ENCODE results near the gene CTNNA2.
"Not testable (repeated sequence)": the region's sequence is repeated elsewhere in the genome, so short reads cannot be mapped to it uniquely, and the experiment has no call there.

The CTNNA2 gene

DNA sequence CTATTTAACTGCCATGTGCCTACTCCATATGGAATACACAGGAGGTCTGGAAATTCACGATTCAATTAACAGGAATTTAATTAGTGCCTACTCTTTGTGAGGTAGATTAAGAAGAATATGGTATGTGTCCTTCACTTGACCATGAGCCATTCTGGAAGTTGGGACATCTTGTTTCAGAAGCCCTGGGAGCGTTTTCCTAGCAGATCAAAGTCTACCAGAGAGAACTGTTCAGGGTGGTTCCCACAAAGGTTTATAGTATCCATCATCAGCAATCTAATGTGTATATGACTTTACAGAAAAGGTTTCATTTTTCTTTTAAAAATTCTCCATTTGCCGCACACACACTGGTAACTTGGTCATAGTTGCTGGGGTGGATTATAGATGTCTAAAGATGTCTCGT lies 632.6 kb downstream of the CTNNA2 start:
- no peak for DNase-seq (ENCODE audit: low read depth in 3 of 3)

DNA sequence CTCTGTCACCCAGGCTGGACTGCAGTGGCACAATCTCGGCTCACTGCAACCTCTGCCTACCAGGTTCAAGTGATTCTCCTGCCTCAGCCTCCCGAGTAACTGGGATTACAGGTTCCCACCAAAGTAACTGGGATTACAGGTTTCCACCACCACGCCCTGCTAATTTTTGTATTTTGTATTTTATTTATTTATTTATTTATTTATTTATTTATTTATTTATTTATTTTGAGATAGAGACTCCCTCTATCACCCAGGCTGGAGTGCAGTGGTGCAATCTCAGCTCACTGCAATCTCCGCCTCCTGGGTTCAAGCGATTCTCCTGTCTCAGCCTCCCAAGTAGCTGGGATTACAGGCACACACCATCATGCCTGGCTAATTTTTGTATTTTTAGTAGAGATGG lies 633.9 kb downstream of the CTNNA2 start:
- not testable (repeated sequence) for DNase-seq (ENCODE audit: low read depth in 3 of 3)

DNA sequence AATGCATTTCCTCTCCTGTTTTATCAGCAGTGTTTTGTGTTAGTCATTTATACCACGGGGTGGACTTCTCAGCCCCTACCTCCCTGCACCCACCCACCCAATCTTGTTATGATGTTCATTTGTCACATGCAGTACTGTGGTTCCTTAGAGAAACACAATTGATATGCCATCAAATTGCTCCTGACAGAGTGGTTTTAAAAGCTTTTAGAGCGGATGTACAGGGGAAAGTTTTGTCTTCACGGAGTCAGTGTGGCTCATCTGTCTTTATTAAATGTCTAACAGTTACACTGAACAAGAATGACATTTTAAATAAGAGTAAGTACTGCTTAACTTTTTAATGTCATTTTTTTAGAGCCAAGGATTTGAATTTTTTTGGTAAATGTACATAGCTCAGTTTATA lies 634.8 kb downstream of the CTNNA2 start:
- no peak for DNase-seq (ENCODE audit: low read depth in 3 of 3)

DNA sequence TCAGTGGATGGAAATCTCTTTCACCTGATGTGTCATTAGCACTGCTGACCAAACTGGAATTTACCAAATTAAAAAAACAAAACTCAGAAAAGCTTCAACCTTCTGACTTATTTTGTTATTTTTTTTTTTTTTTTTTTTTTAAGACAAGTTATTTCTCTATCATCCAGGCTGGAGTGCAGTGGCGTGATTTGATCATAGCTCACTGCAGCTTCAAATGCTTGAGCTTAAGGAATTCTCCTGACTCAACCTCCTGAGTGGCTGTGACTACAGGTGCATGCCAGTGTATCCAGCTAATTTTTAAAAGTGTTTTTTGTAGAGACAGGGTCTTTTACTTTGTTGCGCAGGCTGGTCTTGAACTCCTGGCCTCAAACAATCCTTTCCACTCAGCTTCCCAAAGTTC lies 636.1 kb downstream of the CTNNA2 start:
- DNase-seq (ENCODE audit: low read depth in 3 of 3), result no peak

DNA sequence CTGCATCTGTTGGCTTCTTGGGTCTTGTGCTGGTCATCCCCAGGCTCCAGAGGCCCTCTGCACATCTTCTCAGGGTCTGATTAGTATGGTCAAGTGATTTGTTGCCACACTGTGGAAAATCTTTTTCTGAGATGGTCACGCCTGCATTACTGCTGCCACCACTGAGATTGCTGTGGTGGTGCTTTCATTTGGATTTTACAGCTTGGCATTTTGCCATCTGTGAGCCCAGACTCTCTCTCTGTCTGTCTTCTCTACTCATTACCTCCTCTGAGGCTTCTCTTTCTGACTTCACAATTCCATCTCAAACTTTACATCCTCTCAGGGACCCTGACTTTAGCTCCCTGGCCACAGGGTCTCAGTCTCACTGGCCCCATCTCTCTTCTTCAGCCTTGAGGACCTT lies 637.1 kb downstream of the CTNNA2 start:
- no peak for DNase-seq (ENCODE audit: low read depth in 3 of 3)

DNA sequence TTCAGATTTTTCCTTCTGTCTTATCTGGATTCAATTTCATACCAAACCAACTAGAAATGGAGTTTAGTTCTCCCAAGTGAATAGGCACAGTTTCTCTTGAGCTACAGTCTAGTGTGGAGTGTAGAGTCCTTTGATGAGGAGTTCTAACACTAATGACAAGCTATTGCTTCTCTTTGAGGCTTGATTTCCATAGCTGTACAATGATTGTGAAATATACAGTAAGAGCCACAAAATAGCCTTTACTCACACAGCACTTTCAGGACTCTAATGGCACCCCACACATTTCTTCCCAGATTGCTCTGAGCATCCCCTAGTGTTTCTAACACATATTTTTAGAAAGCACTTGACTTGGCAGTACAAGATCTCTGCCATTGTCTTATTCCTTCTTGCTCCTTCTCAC lies 638.4 kb downstream of the CTNNA2 start:
- DNase-seq (ENCODE audit: low read depth in 3 of 3), result no peak

DNA sequence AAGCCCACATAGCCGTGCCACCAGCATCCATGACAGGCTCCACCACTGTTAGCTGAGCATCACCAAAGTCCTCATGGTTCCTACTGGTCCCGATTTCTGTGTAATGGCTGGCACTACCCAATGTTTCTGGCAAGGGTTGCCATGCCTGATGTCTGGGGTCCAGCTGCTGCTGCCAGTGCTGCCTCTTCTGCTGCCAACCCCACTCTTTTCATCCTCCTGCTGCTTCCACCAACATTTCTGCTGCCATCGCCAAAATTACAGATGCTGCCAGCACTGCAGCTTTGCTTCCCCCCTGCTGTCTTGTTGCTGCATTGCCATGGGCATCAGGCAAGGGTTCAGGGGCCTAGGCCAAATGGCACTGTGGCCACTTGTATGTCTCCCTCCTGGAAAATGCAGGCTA lies 638.8 kb downstream of the CTNNA2 start:
- DNase-seq (ENCODE audit: low read depth in 3 of 3), result no peak

DNA sequence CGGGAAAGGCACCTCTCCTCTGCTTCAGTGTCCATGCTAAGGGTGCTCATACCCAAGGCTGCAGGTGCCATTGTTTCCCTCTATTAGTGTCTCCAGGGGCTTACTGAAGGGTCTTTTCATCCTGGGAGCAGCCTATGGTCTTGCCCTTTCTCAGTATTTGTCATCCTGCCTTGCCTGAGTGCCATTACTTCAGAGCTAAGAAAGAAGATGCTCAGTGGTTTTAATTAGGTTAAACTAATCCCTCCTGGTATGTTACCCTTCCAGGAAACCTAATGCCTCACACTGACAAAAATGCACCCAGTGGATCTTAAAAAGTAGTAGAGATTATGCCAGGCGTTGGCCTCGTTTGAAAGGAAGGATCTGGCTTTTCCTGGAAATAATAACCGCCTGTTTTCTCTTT lies 640.3 kb downstream of the CTNNA2 start:
- DNase-seq (ENCODE audit: low read depth in 3 of 3), result no peak

DNA sequence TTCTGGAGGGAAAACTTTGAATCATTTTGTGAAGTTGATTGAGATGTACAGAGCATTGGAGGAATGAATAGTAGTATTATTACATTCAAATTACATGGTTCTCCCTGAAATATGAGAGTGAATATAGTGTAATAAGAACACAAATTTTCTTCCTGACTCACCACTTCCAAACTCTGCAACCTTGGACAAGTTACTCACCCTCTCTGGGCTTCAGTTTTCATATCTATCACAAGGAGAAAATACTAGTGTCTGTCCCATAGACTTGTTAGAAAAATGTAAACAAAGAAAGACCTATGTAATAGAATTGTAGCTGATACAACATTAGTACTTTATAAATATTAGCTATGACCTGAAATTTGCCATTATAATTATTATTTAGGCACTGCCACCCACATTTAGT lies 640.9 kb downstream of the CTNNA2 start:
- no peak for DNase-seq (ENCODE audit: low read depth in 3 of 3)

DNA sequence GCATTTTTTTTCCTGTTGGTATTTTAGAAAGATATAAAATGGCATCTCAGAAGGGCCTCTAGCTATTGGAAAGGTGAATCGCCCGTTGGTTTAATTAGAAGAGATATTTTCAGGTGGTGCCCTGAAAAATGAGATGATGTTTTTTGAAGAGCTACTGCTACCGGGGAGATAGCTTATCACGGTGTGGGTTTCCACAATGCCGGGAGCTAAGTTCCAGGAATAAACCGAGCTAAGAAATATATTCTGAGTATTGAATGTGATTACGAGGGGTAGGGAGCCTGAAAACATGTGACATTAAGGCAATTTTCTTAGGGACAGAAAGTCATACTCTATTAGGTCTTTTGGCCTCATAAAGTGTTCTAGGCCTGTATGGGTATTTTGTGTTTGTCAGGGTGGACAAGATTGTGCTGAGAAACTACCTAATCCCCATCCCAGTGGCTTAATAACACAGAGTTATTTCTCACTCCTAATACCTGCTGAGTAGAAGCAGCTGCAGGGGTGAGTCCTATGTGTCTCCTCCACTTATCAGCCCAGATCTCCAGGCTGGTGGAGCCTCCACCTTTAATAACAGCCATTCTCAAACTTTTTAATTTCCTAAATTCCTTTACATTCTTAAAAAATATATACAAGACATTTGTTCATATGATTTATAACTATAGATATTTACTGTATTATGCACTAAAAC lies 641.5 kb downstream of the CTNNA2 start:
- no peak for DNase-seq (ENCODE audit: low read depth in 3 of 3)

DNA sequence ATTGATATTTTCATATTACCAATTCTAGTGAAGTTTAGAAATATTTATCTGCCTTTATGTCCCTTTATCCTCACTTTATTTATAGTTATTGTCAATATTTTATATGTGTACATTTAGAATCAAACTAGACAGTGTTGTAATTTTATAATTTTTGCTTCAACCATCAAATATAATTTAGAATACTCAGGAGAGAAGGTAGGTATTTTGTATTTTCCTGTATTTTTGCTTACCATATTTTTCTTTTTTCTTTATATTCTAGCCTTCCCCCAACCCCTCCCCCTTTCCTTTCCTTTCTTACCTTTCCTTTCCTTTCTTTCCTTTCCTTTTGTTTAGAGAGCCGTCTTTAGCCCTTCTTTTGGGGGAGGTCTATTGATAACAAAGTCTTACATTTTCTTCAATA lies 651.5 kb downstream of the CTNNA2 start:
- no peak for DNase-seq (ENCODE audit: low read depth in 3 of 3)

DNA sequence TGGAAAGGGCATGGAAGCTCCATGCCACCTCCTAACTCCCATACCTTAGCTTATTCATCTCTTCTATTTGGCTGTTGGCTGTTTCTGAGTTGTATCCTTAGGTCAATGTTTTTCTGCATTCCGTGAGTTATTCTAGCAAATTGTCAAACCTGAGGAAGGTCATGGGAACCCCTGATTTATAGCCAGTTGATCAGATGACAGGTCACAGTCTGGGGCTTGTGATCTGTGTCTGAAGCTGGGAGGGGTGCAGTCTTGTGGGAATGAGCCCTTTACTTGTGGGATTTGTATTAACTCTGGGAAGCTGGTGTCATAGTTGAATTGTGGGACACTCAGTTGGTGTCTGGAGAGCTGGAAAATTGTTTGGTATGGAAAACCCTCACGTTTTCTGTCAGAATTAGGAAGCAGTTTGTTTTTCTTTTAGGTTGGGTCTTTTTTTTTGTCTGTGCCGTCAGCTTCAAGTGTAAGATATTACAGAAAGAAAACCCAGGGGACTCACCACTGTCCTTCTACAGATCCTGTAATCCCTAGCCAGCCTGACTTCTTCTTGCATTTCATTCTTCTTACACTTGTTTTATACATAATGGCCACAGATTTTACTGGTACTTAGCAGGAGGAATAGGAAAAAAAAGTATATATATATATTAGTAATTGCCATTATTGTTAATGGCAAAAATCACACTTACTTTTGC lies 653.8 kb downstream of the CTNNA2 start:
- no peak for DNase-seq (ENCODE audit: low read depth in 3 of 3)

DNA sequence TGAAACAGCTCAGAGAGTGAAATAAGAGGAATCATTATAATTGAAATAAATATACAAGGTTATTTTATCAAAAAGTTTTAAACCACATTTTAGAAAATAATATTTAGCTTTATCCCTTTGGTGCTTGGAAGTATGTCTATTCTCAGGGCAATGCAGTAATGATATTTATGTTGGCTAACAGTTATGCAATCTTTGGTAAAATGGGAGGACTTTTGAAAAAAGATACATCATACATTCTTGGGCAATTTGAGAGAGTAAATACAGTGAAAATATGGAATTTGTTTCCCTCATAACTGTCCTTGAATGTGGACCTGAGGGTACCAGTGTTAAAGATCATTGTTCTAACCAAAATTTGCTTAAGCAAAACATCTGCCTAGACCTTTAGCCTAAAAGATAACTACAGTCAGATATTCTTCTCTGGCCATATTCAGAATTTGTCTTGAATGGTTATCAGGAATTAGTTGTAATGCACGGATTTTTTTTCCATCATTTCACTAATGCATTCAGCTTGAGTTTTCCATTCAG lies 654.5 kb downstream of the CTNNA2 start:
- DNase-seq (ENCODE audit: low read depth in 3 of 3), result no peak

DNA sequence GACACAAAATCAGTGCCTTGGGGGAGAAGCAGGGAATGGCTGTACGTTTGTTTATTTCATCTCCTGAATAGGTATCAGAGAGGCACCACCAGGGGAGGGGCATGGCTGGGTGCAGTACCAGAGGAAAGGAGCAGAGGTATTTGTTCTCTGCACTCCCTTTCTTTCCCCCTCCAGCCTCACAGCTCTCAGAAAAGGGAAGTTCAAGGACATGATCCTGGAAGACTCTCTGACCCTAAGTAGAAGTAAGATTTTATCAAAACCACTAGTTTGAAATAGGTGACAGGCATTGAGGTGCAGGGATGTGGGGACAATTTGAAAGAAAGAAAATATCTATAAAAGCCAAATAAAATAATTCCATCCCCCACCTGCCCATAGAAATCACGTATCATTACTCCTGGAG lies 655.2 kb downstream of the CTNNA2 start:
- no peak for DNase-seq (ENCODE audit: low read depth in 3 of 3)

DNA sequence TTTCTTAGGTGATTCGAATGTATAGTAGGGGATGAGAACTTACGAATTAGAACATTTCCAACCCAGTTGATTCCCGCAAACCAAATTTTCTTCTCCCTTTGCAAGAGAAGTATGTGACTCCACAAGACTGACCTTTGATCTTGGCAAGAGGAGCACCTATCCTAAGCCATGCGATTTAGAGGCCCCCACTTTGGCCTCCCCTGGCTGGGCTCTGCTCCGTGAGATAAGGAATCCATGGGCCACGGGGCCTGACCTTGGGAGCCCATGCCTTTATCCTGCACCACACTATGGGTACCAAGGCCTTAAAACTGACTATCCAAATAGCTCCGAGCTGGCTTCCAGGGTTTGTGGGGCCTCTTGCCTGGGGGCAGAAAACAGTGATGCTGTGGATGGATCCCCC lies 656.0 kb downstream of the CTNNA2 start:
- DNase-seq (ENCODE audit: low read depth in 3 of 3), result no peak

DNA sequence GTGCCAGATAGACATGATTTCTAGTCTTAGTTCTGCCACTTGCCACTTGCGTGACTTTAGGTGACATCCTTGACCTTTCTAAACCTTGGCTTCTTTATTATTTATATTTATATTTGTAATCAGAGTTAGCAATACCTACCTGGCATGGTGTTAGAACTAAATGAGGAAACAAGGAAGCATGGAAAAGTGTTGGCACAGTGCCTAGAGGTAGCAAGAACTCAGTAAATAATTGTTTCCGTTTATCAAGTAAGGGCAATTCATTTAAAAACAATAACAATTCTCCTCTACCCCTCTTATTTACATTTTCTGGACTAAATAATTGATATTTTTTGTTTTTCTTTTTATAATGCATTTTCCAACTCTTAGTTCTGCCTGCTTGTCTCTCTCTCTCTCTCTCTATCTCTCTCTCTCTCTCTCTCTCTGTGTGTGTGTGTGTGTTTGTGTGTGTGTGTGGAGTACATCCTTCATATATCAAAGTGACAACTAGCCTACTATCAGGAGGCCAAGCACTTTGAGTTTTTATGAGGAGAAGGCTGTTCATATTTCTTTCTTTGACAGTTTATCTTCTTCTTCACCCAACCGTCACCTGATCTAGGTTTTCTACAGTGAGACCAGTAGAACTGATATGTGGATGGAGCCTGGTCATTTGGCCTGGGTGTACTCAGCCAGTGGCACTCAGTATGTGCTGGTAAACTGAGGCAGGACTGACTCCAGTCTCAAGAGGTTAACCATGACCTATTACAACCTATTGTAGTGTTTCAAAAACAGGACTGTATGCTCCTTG lies 657.2 kb downstream of the CTNNA2 start:
- DNase-seq (ENCODE audit: low read depth in 3 of 3), result no peak

DNA sequence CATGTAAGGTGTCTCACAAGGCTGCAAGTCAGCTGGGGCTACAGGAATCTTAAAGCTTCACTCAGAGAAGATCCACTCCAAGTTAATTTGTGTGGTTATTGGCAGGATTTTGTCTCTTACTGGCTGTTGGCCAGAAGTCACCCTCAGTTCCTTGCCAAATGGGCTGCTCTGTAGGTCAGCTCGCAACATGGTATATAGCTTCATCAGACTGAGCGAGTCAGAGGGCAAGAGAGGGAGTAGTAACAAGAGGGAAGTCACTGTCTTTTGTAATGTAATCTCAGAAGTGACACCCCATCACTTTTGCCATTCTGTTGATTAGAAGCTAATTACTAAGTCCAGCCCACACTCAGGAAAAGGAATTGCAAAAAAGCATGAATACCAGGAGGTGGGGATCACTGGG lies 672.2 kb downstream of the CTNNA2 start:
- DNase-seq (ENCODE audit: low read depth in 3 of 3), result no peak

DNA sequence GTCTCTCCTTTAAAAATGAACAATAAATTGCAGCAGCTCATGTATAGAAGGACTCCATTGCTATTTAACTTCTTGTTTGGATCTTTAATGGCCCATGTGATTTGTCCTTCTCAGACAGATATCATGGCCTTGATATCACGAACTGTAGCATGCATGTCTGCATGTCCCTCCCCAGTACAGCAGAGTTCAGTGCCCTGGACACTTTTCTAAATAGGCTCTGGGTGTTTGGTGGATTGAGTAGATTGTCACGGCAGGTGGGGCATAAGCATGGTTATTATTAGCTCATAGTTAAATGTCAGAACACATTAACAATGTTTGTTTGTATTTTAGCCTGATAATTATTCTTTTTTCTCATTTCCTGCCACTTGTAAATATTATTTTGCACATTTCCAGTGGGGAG lies 673.4 kb downstream of the CTNNA2 start:
- no peak for DNase-seq (ENCODE audit: low read depth in 3 of 3)

DNA sequence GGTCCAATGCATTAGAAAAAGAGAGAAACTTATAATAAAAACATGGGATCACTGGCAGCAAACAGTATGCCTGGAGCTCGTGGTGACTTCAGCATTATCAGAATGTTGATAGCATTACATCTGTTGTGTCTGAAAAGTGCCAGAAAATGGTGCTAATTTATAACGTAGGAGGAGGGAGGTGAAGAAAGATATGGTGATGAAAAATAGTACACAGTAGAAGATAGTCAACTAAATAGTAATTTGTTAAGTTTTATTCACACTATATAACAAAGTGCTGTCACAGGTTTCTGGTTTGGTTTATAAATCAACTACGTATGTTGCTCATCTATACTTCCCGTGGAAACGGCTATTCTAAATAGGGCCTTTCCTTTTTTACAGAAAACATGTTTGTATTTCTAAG lies 674.3 kb downstream of the CTNNA2 start:
- DNase-seq (ENCODE audit: low read depth in 3 of 3), result no peak

DNA sequence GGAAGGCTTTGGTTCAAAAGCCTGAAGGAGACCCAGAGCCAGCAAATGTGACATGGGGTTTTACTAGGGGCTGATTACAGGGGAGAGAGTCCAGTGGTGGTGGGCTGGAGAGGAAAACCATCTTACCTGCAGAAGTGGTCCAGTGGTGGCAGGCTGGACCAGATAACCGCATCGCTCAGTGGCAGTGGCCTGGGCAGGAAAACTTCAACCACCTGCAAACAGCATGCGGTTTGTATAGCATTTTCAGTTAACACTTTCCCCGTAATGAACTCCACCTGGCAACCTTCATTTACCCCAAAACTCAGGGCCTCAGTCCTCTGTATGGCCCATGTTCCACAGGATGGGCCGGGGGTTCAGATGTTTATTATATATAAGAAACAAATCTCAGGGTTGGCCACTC lies 677.3 kb downstream of the CTNNA2 start:
- DNase-seq (ENCODE audit: low read depth in 3 of 3), result no peak

DNA sequence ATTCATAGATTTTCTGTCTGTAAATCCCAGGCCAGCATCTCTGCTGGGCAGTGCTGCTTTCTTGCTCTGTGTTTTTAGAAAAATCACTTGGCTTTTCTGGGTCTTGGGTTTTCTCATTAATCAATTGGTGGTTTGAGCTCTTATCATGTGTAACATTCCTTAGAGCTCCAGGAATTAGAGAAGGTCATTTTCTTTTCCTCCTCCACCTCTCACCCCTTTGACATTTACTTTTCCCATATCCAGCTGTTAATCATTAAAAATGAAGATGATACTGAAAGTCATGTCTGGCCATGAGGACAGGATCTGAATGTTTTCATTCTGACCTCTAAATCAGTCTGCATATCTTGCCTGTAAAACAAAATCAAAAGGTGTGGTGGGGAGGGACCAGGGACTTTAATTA lies 680.7 kb downstream of the CTNNA2 start:
- DNase-seq (ENCODE audit: low read depth in 3 of 3), result no peak

DNA sequence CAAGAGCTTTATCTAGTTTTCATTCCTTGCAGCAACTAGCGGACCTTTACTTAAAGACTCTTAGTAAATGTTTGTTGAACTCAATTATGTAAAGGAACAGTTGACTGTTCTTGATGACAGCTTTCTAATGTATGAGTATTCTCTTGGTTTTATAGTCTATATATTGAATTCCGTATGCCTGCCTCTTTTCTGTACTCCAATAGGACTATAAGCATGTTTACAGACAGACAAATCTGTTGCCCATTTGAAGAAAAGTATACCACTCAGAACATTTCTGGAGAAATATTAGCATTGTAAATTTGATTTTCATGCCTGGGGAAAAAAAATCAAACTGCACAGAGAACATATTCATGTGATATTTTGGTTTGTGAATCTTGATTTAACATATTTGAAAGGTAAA lies 682.2 kb downstream of the CTNNA2 start:
- no peak for DNase-seq (ENCODE audit: low read depth in 3 of 3)

DNA sequence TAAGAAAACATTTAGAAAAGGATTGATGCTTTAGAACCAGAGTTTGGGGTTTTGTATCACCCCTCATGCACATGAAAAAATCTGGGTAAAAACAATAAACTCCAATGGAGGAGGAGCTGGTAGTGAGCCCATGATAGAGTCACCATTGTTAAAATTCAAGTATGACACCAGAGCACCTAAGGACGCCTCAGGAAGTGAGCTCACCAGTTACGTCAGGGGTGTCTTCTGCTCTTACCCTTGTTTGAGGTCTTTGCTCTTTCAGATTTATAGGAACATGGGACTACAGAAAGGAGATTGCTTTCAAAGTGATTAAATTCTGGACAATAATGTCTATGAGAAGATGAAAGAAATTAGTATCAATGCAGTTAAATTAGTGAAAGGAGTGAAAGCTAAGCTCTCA lies 685.2 kb downstream of the CTNNA2 start:
- DNase-seq (ENCODE audit: low read depth in 3 of 3), result no peak
